K562 (cell line): Measurements from ENCODE around the gene MCEMP1. TPM values are rescaled to one million over a fixed set of nuclear protein-coding genes. Genes with fewer than 3 reads are reported as not detected.

ENCODE experiments used
- ESRRA ChIP-seq: fragments of 450-650 bp; IDR thresholded peaks from 2 replicates; pipeline ENCODE4 v1.6.1; 2014; ENCODE audit warnings: low read depth, mild to moderate bottlenecking, moderate library complexity, borderline replicate concordance
- FIP1L1 ChIP-seq: fragments of 200-400 bp; formaldehyde crosslinking; IDR thresholded peaks from 2 replicates; pipeline ENCODE4 v1.6.1; 2018; ENCODE audit warnings: mild to moderate bottlenecking, low read depth, low read length; ENCODE audit not compliant: poor library complexity, severe bottlenecking
- KAT7 ChIP-seq: sonication (generic); formaldehyde crosslinking; IDR thresholded peaks from 2 replicates; pipeline ENCODE4 v1.8.0; 2022; ENCODE audit warnings: missing genetic modification reagents, mild to moderate bottlenecking, borderline replicate concordance
- LEF1 ChIP-seq: fragments of 450-650 bp; IDR thresholded peaks from 2 replicates; pipeline ENCODE4 v1.6.1; 2016; ENCODE audit warnings: mild to moderate bottlenecking
- NR4A1 ChIP-seq, 2 experiments: fragments of 250-450 bp in 1 of 2; fragments of 450-650 bp in 1 of 2; sonication (Bioruptor Pico) in 1 of 2; IDR thresholded peaks; 2 replicates each; pipeline versions ENCODE4 v1.4.0 to v1.6.1; 2016 to 2020; ENCODE audit warnings: mild to moderate bottlenecking in 2 of 2, missing compliant biosample characterization in 1 of 2, missing genetic modification characterization in 1 of 2, moderate library complexity in 1 of 2
- PTTG1 ChIP-seq: fragments of 450-650 bp; IDR thresholded peaks from 2 replicates; pipeline ENCODE4 v1.6.1; 2016; ENCODE audit warnings: low read depth, mild to moderate bottlenecking, missing genetic modification characterization, missing compliant biosample characterization
- RAD21 ChIP-seq, 2 experiments: fragments of 250-450 bp in 1 of 2; fragments of 450-650 bp in 1 of 2; sonication (Bioruptor Pico) in 1 of 2; formaldehyde crosslinking in 1 of 2; IDR thresholded peaks in 1 of 2; conservative IDR thresholded peaks in 1 of 2; 2 replicates each; pipeline versions ENCODE4 v1.4.0 to v1.8.0; 2020 to 2022; ENCODE audit warnings: mild to moderate bottlenecking in 2 of 2, moderate library complexity in 1 of 2
- RB1 ChIP-seq: fragments of 450-650 bp; IDR thresholded peaks from 2 replicates; pipeline ENCODE4 v1.6.1; 2017; ENCODE audit warnings: low read depth, mild to moderate bottlenecking
- SMAD1 ChIP-seq: fragments of 150-350 bp; IDR thresholded peaks from 2 replicates; pipeline ENCODE4 v1.6.1; 2014; ENCODE audit warnings: low read length, low read depth; ENCODE audit not compliant: partially characterized antibody
- VEZF1 ChIP-seq: fragments of 200-800 bp; sonication (Bioruptor generic); IDR thresholded peaks from 2 replicates; pipeline ENCODE4 v1.6.1; 2017; ENCODE audit warnings: missing genetic modification characterization, missing compliant biosample characterization
- ZNF224 ChIP-seq: sonication (generic); formaldehyde crosslinking; IDR thresholded peaks from 2 replicates; pipeline ENCODE4 v1.8.0; 2022; ENCODE audit warnings: mild to moderate bottlenecking, missing genetic modification reagents
- polyA plus RNA-seq, 8 experiments: library from polyadenylated mRNA; depleted of rRNA in 4 of 8; stranded (reverse) in 5 of 8; unstranded in 3 of 8; fragments of >200 nt; fragmentation: Nextera tagmentation in 2 of 8; fragmentation: Illumina TruSeq in 1 of 8; extraction: Ambion mirVana in 2 of 8; extraction: Trizol in 1 of 8; gene quantifications; 2 replicates each; pipeline versions ENCODE4 v1.2.1 to v1.2.3, GENCODE V29; 2011 to 2014; ENCODE audit warnings: inconsistent platforms in 1 of 8, missing spikeins in 1 of 8
- total RNA-seq, 7 experiments: library from RNA; depleted of rRNA in 6 of 7; stranded (reverse); fragments of >200 nt in 6 of 7; fragmentation: Illumina TruSeq in 2 of 7; extraction: Trizol in 2 of 7; gene quantifications; 2 replicates each; pipeline versions ENCODE4 v1.2.1 to v1.2.3, GENCODE V29; 2011 to 2021; ENCODE audit warnings: low replicate concordance in 1 of 7
- TF ChIP-seq, protein P1 (sequence below): fragments of 450-650 bp; formaldehyde crosslinking; IDR thresholded peaks from 2 replicates; pipeline ENCODE4 v1.4.0; 2020; ENCODE audit warnings: mild to moderate bottlenecking, moderate library complexity
- TF ChIP-seq, protein P2 (sequence below): fragments of 450-650 bp; IDR thresholded peaks from 2 replicates; pipeline ENCODE4 v1.7.1; 2018; ENCODE audit warnings: mild to moderate bottlenecking, low read depth; ENCODE audit not compliant: partially characterized antibody
- TF ChIP-seq, protein P3 (sequence below): fragments of 450-650 bp; IDR thresholded peaks from 2 replicates; pipeline ENCODE4 v1.6.1; 2016; ENCODE audit warnings: low read depth, mild to moderate bottlenecking, moderate library complexity

The MCEMP1 gene
- total and polyA plus RNA-seq, 9 of the 15 experiments (the other 6 are each of a cell fraction or from before 2014, with no cell fraction given) = 0.11 to 1.8 (median 0.51) TPM

GRCh38 chr19:7680606-7681339 lies 3.9 kb downstream of the MCEMP1 start, which contains the start of gene TRAPPC5 (continued):
- TF ChIP-seq, protein P1, sequence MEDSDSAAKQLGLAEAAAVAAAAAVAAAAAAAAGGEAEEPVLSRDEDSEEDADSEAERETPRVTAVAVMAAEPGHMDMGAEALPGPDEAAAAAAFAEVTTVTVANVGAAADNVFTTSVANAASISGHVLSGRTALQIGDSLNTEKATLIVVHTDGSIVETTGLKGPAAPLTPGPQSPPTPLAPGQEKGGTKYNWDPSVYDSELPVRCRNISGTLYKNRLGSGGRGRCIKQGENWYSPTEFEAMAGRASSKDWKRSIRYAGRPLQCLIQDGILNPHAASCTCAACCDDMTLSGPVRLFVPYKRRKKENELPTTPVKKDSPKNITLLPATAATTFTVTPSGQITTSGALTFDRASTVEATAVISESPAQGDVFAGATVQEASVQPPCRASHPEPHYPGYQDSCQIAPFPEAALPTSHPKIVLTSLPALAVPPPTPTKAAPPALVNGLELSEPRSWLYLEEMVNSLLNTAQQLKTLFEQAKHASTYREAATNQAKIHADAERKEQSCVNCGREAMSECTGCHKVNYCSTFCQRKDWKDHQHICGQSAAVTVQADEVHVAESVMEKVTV = peak; percentile 79
- peak; percentile 56 for TF ChIP-seq VEZF1
- TF ChIP-seq KAT7 (CRISPR knock-in tag) = no peak
- peak; percentile 90 for TF ChIP-seq FIP1L1
- TF ChIP-seq PTTG1 (tag) = no peak
- TF ChIP-seq RB1 = peak; percentile 96
- no peak for TF ChIP-seq LEF1
- no peak for TF ChIP-seq SMAD1
- TF ChIP-seq, protein P2, sequence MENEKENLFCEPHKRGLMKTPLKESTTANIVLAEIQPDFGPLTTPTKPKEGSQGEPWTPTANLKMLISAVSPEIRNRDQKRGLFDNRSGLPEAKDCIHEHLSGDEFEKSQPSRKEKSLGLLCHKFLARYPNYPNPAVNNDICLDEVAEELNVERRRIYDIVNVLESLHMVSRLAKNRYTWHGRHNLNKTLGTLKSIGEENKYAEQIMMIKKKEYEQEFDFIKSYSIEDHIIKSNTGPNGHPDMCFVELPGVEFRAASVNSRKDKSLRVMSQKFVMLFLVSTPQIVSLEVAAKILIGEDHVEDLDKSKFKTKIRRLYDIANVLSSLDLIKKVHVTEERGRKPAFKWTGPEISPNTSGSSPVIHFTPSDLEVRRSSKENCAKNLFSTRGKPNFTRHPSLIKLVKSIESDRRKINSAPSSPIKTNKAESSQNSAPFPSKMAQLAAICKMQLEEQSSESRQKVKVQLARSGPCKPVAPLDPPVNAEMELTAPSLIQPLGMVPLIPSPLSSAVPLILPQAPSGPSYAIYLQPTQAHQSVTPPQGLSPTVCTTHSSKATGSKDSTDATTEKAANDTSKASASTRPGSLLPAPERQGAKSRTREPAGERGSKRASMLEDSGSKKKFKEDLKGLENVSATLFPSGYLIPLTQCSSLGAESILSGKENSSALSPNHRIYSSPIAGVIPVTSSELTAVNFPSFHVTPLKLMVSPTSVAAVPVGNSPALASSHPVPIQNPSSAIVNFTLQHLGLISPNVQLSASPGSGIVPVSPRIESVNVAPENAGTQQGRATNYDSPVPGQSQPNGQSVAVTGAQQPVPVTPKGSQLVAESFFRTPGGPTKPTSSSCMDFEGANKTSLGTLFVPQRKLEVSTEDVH = no peak
- 0 out of 2 replicates have a peak, but pooled peaks have one; percentile 58 for TF ChIP-seq NR4A1 (CRISPR knock-in tag; IDR thresholded peaks at IDR 0.05)
- TF ChIP-seq NR4A1 (tag; IDR thresholded peaks at IDR 0.05) = no peak
- TF ChIP-seq ESRRA = peak; percentile 67
- TF ChIP-seq, protein P3, sequence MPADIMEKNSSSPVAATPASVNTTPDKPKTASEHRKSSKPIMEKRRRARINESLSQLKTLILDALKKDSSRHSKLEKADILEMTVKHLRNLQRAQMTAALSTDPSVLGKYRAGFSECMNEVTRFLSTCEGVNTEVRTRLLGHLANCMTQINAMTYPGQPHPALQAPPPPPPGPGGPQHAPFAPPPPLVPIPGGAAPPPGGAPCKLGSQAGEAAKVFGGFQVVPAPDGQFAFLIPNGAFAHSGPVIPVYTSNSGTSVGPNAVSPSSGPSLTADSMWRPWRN = no peak
- no peak for TF ChIP-seq ZNF224
- peak; percentile 97 to 98 for TF ChIP-seq RAD21 (CRISPR knock-in tag; conservative IDR thresholded peaks at IDR 0.05 in 1 of 2, IDR thresholded peaks at IDR 0.05 in 1 of 2)
